PC-9 (cell line): ENCODE data around the gene APOBEC2. TPM values are rescaled to one million over a fixed set of nuclear protein-coding genes. Genes with fewer than 3 reads are reported as not detected.

Experiments
- BruUV-seq: library from RNA; stranded (reverse); fragments of 400-500 nt; replicated peaks from 2 replicates; lab custom pipeline; 2021; lab: Mats Ljungman, UMichigan
- CTCF ChIA-PET: fragments of 300-600 bp; sonication (Branson Sonifier 250); formaldehyde crosslinking; loops from one replicate; lab custom pipeline; 2022; ENCODE audit warnings: antibody characterized with exemption; lab: Charles Lee
- POLR2A ChIA-PET: fragments of 300-600 bp; sonication (Branson Sonifier 250); formaldehyde crosslinking; loops from one replicate; lab custom pipeline; 2022; ENCODE audit warnings: antibody characterized with exemption; ENCODE audit not compliant: unreplicated experiment; lab: Charles Lee
- DNase-seq, 2 experiments: peaks; one replicate each; pipeline versions ENCODE4 v3.0.0 to v3.0.0-alpha.2; 2015 to 2022; ENCODE audit warnings: mixed read lengths in 1 of 2
- H2AFZ ChIP-seq: fragments of 200-600 bp; sonication (generic); 2 replicates; pipeline ENCODE4 v1.8.1; 2017; ENCODE audit warnings: antibody characterized with exemption
- H3F3A ChIP-seq: fragments of 200-600 bp; sonication (generic); 2 replicates; pipeline ENCODE4 v1.8.1; 2017; ENCODE audit warnings: antibody characterized with exemption, mild to moderate bottlenecking, low read depth; ENCODE audit not compliant: insufficient read depth
- H3K27ac ChIP-seq: fragments of 200-600 bp; sonication (generic); 2 replicates; pipeline ENCODE4 v1.6.1; 2016; ENCODE audit warnings: mixed run types
- H3K27me3 ChIP-seq: fragments of 200-600 bp; sonication (generic); 2 replicates; pipeline ENCODE4 v1.6.1; 2016; ENCODE audit warnings: low read depth, mixed run types; ENCODE audit not compliant: insufficient read depth
- H3K36me3 ChIP-seq: fragments of 200-600 bp; sonication (generic); 2 replicates; pipeline ENCODE4 v1.6.1; 2016; ENCODE audit warnings: low read depth, mixed run types
- H3K4me1 ChIP-seq: fragments of 200-600 bp; sonication (generic); replicated peaks from 2 replicates; pipeline ENCODE4 v1.6.1; 2016; ENCODE audit warnings: mixed run types; ENCODE audit not compliant: insufficient read depth
- H3K4me2 ChIP-seq: fragments of 200-600 bp; sonication (generic); 2 replicates; pipeline ENCODE4 v1.6.1; 2017; ENCODE audit warnings: mixed run types
- H3K4me3 ChIP-seq: fragments of 200-600 bp; sonication (generic); 2 replicates; pipeline ENCODE4 v1.6.1; 2016; ENCODE audit warnings: mixed run types
- H3K79me2 ChIP-seq: fragments of 200-600 bp; sonication (generic); 2 replicates; pipeline ENCODE4 v1.6.1; 2017; ENCODE audit warnings: low read depth, mixed run types
- H3K9me2 ChIP-seq: fragments of 200-600 bp; sonication (generic); 2 replicates; pipeline ENCODE4 v1.8.1; 2017; ENCODE audit warnings: mild to moderate bottlenecking; ENCODE audit not compliant: insufficient read depth
- H3K9me3 ChIP-seq: fragments of 200-600 bp; sonication (generic); 2 replicates; pipeline ENCODE4 v1.8.1; 2016; ENCODE audit warnings: low read depth; ENCODE audit not compliant: insufficient read depth
- H4K20me1 ChIP-seq: fragments of 200-600 bp; sonication (generic); 2 replicates; pipeline ENCODE4 v1.8.1; 2017; ENCODE audit not compliant: insufficient read depth
- EZH2 ChIP-seq: fragments of 200-600 bp; sonication (generic); IDR thresholded peaks from 2 replicates; pipeline ENCODE4 v1.8.0; 2017; ENCODE audit warnings: antibody characterized with exemption, low read depth
- intact Hi-C: fragments of 100-400 bp; cut with micrococcal nuclease; formaldehyde crosslinking; loops from one replicate; pipeline ENCODE4 v1.10.0; 2022; ENCODE audit not compliant: unreplicated experiment
- total RNA-seq: library from RNA; stranded (reverse); gene quantifications from 2 replicates; pipeline ENCODE4 v1.2.3, GENCODE V29; 2021
- TF ChIP-seq, protein P1 (sequence below): fragments of 200-600 bp; sonication (generic); conservative IDR thresholded peaks from 2 replicates; pipeline ENCODE4 v1.6.1; 2017; ENCODE audit warnings: mixed run types, antibody characterized with exemption, mild to moderate bottlenecking, moderate library complexity

The APOBEC2 gene
- total RNA-seq, 1 experiment from 2014 or later: not detected

DNA sequence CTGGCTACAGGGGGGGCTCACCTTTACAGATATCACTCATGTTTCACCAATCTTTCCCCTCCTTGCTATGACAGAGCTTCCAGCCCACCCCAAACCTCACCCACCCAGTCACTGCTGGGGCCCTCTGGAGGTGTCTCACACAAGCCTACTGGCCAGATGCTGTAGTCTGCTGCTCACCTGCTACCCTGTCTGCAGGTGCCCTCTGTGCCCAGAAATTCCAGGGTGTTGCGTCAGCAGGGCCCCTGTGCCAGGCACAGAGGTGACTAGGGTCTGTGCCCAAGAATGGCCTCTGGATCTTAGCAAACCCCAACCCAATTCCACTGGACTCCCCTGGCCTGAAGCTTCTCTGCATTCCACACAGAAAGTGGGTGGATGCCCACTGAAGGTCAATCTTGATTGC is 35.3 kb upstream of the APOBEC2 start:
- H3K9me3 ChIP-seq: no peaks in the 10 kb centered on the region
- H3K79me2 ChIP-seq: no peaks in the 10 kb centered on the region
- H3K27ac ChIP-seq: no peak overlapping the region
- no peak overlapping the region for H3K4me3 ChIP-seq
- no peaks in the 10 kb centered on the region for H3K9me2 ChIP-seq
- H2AFZ ChIP-seq: no peak overlapping the region
- H3K36me3 ChIP-seq: no peaks in the 10 kb centered on the region
- no peak for DNase-seq
- TF ChIP-seq, protein P1, sequence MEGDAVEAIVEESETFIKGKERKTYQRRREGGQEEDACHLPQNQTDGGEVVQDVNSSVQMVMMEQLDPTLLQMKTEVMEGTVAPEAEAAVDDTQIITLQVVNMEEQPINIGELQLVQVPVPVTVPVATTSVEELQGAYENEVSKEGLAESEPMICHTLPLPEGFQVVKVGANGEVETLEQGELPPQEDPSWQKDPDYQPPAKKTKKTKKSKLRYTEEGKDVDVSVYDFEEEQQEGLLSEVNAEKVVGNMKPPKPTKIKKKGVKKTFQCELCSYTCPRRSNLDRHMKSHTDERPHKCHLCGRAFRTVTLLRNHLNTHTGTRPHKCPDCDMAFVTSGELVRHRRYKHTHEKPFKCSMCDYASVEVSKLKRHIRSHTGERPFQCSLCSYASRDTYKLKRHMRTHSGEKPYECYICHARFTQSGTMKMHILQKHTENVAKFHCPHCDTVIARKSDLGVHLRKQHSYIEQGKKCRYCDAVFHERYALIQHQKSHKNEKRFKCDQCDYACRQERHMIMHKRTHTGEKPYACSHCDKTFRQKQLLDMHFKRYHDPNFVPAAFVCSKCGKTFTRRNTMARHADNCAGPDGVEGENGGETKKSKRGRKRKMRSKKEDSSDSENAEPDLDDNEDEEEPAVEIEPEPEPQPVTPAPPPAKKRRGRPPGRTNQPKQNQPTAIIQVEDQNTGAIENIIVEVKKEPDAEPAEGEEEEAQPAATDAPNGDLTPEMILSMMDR: no peak
- no peak for TF ChIP-seq EZH2
- no peaks in the 10 kb centered on the region for H3F3A ChIP-seq
- POLR2A ChIA-PET: interaction anchor here (0.5 kb wide), 1 partner anchor 20 kb away, joined by 5 read pairs; no protein-coding TSS in a partner anchor
- no peak overlapping the region for H3K4me2 ChIP-seq
- H3K4me1 ChIP-seq: peaks cover 12% of the 10 kb centered on the region; the same call in 1 of the 2 replicates
- no TSS peak for BruUV-seq
- CTCF ChIA-PET: no interaction called here
- intact Hi-C loops: no loop called here
- no peaks in the 10 kb centered on the region for H4K20me1 ChIP-seq
- H3K27me3 ChIP-seq: no peaks in the 10 kb centered on the region

- BruUV-seq: no TSS peak
- Histone ChIP-seq H3K27me3 (no peaks in the 10 kb centered on the region), H3K9me2 (no peaks in the 10 kb centered on the region), H3F3A (no peaks in the 10 kb centered on the region), H3K4me1 (peaks cover 12% of the 10 kb centered on the region; the same call in 1 of the 2 replicates), H2AFZ (no peak overlapping the region), H3K79me2 (no peaks in the 10 kb centered on the region), H4K20me1 (no peaks in the 10 kb centered on the region), H3K36me3 (no peaks in the 10 kb centered on the region), H3K4me3 (no peak overlapping the region), H3K27ac (no peak overlapping the region), H3K9me3 (no peaks in the 10 kb centered on the region), H3K4me2 (peak overlapping the region; percentile 2; the same call in 1 of the 2 replicates)
- CTCF ChIA-PET: interaction anchor here (0.7 kb wide), 1 partner anchor 152 kb away, joined by 4 read pairs; no protein-coding TSS in a partner anchor
- intact Hi-C loops: loop anchor here (1.0 to 5.0 kb wide), 2 partner anchors 127 to 470 kb away; no protein-coding TSS in a partner anchor
- TF ChIP-seq, protein P1: 0 out of 2 replicates have a peak, but pooled peaks have one; percentile 26
- no peak for TF ChIP-seq EZH2
- peak; percentile 46 to 56 for DNase-seq
- POLR2A ChIA-PET: no interaction called here
These were observed 31.2 kb upstream of the APOBEC2 start for GRCh38 chr6:41021832-41022231.

DNA sequence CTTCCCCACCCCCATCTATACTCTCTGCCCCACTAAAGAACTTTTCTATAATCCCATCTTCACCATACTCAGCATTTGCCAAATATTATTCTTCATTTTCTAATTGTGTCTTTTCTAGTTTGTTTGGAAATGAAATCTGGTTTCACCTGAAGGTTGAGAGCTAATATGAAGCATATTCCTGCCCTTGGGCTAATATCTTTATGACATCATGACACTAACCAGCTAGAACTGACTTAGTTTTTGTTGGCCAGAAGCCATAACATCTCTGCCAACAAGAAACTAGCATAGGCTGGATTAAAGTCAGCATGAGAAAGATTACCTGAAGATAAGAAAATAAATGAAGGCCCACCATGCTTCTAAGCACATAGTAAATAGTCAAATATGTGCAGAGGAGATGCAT is 30.7 kb upstream of the APOBEC2 start:
- H3F3A ChIP-seq: no peaks in the 10 kb centered on the region
- POLR2A ChIA-PET: interaction anchor here (0.7 kb wide), 1 partner anchor 100 kb away, joined by 3 read pairs; no protein-coding TSS in a partner anchor
- H2AFZ ChIP-seq: no peak overlapping the region
- H3K27ac ChIP-seq: no peak overlapping the region
- BruUV-seq: no TSS peak
- TF ChIP-seq, protein P1: no peak
- TF ChIP-seq EZH2: no peak
- H3K9me3 ChIP-seq: no peaks in the 10 kb centered on the region
- intact Hi-C loops: loop anchor here (1.0 to 5.0 kb wide), 2 partner anchors 127 to 470 kb away; no protein-coding TSS in a partner anchor
- H3K9me2 ChIP-seq: no peaks in the 10 kb centered on the region
- H3K4me2 ChIP-seq: peak overlapping the region; percentile 2; the same call in 1 of the 2 replicates
- no peaks in the 10 kb centered on the region for H3K36me3 ChIP-seq
- no peak overlapping the region for H3K4me3 ChIP-seq
- no peaks in the 10 kb centered on the region for H4K20me1 ChIP-seq
- CTCF ChIA-PET: interaction anchor here (0.6 to 0.7 kb wide), 2 partner anchors 66 to 152 kb away, joined by 3 to 4 read pairs; no protein-coding TSS in a partner anchor
- no peaks in the 10 kb centered on the region for H3K27me3 ChIP-seq
- H3K79me2 ChIP-seq: no peaks in the 10 kb centered on the region
- peaks cover 12% of the 10 kb centered on the region; the same call in 1 of the 2 replicates for H3K4me1 ChIP-seq
- peak in 1 of 2 experiments; percentile 37 for DNase-seq
